Left renal cortex interstitium (tissue), 4 donors: ENCODE results near the gene HEPACAM. TPM values are rescaled to one million over a fixed set of nuclear protein-coding genes. Genes with fewer than 3 reads are reported as not detected.

ENCODE experiments used
- DNase-seq, 4 donors: peaks; one replicate each; pipeline ENCODE4 v3.0.0-alpha.2; 2013; ENCODE audit warnings: low read depth in 4 of 4, low spot score in 2 of 4, missing footprints in 1 of 4
- polyA plus RNA-seq, 4 donors: library from polyadenylated mRNA; unstranded; fragments of 120-200 nt; gene quantifications; one replicate each; pipeline ENCODE4 v1.2.1, GENCODE V29; 2013; ENCODE audit not compliant: insufficient read length in 4 of 4

The HEPACAM gene
- polyA plus RNA-seq, 4 donors, result 1.6 to 3.1 (median 2.5) TPM

DNA sequence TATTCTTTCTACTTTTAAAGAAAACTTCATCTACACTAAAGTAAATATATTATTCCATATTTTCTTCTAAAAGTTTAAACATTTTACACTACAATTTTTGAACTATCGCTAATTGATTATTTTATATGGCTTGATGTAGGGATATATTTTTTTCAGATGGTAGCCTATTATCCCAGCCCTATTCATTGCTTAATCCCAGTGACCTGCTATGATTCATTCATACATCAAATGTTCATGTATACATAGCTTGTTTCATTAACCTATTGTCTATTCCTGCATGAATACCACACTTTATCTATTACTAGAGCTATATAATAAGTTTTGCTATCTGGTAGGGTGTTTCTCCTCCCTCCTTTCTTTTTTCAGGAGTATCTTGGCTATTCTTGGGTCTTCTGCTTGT, 33.2 kb downstream of the HEPACAM start:
- no peak for DNase-seq

DNA sequence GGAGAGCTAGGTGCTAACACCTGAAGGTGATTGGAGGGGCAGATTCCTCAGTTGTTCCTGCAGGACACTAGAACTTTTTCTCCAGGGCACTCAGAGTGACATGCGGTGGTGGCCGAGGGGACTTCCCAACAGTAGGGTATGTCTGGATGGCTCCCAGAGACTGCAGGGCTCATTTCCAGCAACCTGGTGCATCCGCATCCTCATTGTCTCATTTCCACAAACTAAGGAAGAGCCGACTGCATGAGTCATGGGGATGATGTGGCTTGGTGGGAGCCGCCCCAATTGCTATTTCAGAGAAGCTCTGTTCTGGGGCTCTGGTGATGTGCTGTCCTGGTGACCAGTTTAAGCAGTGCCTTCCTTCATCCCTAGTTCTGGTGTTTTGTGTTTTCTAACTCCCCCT, 35.4 kb downstream of the HEPACAM start:
- DNase-seq, result no peak

DNA sequence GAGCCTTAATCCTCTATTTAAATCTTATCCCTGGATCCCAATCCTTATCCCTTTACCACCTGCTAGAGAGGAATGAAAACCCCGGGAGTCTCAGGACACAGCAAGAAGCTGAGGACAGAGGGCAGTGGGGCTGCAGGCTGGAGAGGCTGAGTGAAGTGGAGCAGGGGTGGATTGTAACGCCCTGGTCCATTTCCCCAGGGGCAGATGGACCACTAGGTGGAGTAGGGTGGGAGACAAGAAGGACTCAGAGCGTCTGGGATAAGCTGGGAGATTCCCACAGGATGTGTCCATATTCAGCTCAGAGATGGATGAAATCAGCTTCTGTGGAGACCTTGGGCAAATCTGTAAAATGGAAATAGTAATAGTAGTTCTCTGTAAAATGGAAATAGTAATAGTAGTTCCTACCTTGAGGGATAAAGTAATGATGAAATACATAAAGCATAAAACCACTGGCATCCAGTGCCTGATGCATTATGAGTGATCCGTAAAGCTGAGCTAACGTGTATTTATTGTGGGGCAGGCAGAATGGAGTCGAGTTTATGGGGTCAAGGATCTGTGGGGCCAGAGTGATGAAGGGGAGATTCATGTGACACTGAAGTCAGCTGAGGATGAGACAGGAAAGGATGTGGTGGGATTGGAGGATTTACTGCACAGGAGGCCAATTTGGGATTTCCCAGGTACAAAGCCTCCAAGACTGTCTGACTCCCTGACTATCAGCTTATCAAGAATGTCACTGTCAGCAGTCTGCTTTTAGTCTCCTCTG, 36.3 kb downstream of the HEPACAM start:
- no peak for DNase-seq

DNA sequence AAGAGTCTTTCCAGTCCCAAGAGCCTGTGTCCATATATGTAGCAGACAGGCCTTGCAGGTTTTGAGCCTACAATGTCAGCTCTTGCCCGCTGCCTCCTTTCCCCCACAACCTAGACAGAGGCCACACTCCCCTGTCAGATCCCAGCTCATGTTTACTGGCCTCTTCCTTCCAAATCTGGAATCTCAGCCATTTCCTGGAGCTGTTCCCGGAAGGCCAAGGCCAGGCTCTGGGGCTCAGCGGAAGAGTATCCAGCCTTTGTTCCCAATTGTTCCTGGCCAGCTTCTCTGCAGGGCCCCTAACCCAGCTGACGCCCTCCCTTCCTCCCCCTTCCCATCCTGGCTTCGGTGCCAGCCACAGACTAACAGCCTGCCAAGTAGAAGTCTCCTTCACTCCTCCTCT, 37.1 kb downstream of the HEPACAM start:
- DNase-seq, result no peak

DNA sequence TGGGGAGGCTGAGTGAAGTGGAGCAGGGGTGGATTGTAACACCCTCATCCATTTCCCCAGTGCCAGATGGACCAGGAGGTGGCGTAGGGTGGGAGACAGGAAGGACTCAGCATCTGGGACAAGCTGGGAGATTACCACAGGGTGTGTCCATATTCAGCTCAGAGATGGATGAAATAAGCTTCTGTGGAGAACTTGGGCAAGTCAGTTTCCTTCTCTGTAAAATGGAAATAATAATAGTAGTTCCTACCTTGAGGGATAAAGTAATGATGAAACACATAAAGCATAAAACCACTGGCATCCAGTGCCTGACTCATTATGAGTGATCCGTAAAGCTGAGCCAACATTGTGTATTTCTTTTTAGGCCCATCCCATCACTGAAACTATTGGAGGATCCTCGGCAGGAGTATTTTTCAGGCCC, 37.6 kb downstream of the HEPACAM start:
- DNase-seq, result no peak

DNA sequence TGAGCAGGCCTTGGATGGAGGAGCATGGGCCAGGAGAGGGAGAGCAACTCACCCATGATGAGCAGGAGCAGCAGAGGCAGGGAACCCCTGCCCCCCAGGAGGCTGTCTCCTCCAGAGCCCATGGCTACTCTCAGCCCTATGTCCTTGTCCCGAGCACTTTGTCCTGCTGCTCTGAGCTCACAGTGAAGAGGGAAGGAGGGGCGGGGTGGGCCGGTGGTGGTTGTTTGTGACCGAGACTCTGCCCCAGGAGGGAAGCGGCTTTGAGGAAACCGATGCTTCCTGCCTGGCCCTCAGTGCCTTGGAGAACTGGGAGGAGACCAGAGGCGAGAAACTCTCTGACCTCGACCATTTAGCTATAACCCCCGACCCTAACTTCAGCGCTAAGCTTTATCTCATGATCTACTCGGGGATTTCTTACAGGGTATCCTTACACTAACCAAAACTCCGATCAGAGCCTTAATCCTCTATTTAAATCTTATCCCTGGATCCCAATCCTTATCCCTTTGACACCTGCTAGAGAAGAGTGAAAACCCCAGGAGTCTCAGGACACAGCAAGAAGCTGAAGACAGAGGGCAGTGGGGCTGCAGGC, 38.1 kb downstream of the HEPACAM start, which contains the start of gene ROBO4:
ROBO4 (minus strand) TSS at position 192 of the 589 bp plus-strand sequence; CDS start at position 122, 70 bp downstream.
- no peak for DNase-seq

DNA sequence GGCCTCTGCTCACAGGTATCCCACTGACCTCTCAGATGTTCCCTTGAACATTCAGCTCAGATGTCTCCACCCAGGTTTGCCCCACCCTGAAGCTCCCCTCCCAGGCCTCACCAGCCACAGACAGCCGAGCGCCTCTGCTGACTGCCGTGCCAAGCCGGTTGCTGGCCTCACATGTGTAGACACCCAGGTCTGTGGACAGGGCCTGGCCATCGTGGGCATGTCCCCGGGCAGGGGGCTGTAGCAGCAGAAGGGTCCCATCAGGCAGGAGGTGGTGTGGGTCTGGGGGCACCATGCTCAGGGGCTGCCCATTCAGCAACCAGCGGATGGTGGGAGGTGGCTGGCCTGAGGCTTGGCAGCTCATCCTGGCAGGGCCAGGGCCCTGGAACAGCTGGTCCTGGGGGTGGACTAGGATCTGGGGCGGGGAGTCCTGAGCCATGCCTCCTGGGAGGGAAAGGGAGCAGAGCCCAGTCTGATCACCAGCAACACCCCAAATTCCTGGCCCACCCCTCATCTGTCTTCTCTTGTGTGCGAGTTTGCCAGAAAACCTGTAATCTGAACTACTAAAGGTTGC, 38.9 kb downstream of the HEPACAM start:
- DNase-seq, result no peak

DNA sequence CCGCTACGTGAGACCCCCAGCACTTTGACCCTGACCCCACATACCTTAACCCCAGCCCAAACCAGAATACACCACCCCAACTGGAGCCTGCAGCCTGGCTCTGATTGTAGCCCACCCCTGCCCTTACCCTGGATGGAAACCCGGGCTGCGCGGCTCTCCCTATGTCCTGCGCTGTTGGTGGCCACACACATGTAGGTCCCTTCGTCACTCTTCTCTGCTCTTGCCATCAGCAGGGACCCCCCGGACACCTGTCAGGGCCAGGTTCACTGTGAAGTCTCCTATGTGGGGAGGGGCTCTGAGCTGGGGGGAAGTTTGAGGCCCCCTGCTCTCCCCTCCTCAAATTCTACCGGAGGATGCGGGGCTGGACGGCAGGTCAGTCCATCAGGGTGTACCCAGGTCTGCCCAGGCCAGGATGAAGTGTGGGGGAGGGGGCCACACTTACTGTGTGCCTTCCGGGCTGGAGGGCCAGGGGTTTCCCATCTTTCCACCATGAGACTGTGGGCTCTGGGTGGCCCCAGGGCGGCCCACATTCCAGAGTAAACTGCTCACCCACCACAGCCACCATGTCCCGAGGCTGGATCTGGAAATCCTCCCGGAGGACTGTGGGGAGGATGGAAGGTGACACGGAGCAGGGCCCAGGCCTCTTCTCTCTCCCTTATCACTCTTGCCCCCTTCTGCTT, 39.6 kb downstream of the HEPACAM start:
- no peak for DNase-seq

DNA sequence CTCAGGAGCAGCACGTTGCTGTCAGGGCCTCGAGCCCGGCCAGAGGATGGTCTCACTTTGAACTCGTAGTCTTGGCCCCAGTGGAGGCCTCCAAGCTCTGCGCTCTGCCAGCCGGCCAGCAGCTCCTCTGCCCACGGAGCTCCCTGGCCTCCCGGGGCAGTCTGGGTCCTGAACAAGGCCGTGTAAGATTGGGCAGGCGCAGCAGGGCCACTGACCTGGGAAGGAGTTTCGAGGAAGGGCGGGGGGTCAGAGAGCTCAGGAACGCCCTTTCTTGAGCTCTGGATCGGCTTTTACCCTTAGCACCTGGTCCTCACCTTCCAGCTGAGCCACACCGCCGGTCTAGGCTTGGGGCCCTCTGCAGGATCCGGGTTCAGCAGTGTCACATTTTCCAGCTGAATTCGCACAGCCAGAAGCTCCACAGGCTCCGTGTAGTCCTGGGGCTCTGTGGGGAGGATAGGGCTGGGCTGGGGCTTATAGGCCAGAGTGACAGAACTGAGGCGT, 40.3 kb downstream of the HEPACAM start:
- DNase-seq, result no peak

DNA sequence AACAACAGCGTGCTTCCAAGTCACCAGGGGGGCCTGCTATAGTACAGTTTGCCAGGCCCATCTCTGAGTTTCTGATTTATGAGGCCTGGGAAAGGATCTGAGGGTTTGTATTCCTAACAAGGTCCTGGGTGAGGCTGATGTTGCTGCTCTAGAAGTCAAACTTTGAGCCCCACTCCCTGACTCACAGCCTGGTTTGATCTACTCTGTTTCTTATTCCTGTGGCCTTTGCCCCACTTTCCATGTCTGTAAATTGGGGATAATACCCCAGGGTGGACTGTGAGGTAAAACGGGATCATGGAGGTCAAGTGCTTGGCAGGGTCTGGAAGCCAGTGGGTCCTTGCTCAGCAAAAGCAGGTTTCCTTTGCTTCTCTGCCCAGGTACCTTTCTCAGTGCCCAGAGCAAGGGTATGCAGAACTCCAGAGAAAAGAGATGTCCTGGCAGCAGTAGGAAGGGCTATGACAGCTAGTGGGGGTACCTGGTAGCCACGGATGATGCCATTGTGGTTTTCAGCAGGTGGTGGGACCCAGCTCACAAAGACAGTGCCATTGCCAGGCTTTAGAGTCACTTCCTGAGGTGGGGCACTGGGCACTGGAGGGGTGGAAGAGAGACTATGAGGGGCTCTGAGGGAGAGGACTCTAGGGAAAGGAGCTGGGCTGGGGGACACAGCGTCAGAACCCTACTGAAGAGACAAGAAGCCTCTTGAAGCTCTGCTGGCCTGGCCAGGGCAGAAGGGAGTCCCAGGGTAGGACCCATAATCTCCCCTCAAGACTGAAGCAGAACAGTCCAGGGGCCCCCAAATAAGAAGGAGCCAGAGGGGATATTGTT, 41.0 kb downstream of the HEPACAM start:
- no peak for DNase-seq

DNA sequence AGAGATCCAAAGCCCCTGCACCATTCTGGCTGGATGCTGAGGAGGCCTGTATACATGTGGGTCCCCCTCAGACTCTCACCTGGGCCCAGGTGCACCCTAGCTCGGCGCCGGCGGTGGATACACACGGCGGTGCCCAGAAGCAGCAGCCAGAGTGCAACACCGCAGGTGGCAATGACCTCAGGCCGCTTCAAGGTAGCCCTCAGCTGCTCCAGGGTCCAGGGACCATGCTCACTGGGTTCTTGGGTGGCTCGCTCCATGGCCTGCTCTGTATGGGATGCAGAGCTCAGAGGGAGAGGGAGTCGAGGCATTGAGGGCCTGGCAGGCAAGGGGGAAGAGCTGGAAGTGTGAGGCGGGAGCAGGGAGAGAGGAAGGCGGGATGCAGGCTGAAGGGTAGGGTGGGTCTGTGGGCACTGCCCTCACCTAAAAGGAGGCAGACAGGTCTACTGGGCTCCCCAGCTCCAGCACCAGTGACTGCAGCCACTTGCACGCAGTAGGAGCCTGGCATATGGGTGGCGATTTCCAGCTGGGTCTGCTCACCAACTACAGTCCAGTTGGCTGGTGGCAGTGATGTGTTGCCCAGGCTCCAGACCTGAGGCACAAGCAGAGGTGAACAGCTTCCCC, 42.0 kb downstream of the HEPACAM start:
- DNase-seq, result no peak

DNA sequence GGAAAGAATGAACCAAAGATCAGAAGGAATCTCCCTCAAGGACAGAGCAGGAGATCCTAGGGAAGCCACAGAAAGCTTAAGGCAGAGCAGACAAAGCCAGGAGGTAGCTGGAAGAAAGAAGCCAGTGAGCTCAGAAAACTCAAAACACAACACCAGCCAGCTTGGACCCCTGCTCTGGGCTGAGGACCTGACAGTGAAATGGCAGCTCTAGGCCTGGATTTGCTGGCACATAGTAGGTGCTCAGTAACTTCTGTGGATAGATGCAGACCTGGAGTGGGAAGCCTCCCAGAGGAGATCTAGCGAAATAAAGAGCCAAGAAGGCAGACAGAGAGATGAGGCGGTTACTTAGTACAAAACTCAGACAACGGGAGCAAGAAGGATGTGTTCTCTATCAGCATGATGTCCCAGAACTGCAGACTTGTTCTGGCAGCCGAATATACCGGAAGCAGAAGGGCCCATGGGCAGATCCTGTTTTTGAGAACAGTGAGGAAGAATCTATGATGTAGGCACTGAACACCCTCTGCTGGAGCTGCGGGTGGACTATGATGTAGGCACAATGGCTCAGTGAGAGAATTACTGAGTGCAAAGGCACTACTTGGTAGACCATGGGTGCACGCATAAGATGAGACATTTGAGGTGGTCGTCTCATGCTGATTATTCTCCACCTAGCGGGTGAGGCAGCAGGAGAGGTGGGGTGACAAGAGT, 42.9 kb downstream of the HEPACAM start:
- no peak for DNase-seq

DNA sequence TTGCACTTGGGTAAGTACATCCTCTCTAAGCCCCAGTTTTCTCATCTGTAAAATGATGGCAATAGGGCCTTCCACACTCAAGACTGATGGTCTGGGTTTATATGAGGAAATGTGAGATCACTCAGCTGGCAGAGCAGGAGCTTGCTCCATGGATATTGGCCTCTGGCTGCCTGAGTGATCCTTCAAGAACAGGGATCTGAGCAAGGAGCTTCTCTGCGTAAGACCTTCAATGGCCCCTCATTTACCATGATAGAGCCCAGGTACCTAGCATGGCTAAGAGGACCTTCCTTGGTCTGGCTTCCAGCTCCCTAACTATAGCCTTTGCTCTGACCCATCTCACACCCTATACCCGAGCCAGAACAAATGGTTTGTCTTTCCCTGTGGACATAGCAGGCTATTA, 43.7 kb downstream of the HEPACAM start:
- no peak for DNase-seq

DNA sequence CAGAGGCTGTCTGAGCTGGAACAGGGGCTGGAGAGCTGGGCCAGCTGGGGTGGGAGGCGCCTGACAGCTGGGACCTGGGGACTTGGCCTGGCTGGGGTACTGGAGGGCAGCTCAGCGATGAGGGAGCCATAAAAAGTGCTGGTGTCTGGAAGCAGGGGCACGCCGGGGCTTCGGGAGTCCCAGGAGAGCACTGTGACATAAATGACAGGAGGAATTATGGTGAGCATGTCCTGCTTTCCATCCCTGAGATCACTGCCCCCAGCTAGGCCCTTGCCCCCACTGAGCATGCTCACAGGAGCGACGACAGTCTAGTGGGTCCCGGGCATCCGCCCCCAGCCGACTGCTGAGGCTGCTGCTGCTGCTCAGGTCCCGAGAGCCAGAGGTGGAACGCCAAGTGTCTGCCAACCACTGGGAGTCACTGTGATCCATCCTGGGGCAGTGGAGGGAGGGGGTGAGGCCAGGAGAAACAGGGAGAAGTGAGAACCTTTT, 44.4 kb downstream of the HEPACAM start:
- no peak for DNase-seq

DNA sequence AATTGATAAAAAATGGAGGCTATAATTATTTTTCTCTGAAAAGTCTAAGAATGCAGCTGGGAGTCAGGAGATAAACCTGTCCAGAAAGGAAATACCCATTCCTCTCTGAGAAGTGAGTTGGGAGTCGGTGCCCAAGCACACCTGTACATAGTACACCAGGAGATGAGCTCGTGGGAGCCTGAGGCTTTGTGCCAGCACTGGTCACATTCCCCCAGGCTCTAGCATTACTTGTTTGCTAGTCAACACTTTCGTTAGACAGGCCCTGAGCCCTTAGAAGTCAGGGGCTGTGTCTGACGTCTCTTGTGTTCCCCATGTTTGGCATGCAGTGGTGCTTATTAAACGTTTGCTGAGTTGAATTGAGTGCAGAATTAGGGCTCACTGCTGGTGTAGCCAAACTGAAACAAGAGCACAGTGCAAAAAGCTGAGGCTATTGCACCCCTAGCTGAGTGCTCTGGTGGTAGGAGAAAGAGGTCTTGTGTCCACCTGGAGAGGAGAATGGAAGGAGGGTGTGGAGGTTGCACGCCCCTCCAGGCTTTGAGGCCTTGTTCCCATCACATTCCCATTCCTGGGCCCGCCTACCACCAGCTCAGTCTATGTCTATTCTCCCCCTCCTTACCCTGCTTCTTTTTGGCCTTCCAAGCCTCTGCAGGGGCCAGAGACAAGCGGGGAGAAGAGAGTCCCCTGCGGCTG, 45.0 kb downstream of the HEPACAM start:
- DNase-seq, result no peak

DNA sequence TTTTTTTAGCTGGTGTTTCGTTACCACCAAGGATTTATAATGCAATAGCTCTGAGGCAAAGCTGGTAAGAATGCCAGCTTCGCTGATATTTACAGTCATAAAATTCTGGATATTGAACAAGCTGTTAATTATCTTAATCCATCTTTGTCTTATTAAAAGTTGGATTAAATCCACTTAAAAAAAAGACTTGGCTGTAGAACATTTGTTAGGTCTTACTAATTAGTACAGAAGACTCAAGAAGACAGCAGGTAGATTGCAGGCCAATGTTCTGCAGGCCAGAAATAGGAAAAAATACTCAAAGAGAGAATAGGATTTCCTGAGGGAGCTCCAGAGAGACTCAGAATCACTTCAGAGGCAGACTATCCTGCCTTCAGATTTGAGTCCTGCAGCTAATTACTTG, 45.7 kb downstream of the HEPACAM start:
- DNase-seq, result no peak

DNA sequence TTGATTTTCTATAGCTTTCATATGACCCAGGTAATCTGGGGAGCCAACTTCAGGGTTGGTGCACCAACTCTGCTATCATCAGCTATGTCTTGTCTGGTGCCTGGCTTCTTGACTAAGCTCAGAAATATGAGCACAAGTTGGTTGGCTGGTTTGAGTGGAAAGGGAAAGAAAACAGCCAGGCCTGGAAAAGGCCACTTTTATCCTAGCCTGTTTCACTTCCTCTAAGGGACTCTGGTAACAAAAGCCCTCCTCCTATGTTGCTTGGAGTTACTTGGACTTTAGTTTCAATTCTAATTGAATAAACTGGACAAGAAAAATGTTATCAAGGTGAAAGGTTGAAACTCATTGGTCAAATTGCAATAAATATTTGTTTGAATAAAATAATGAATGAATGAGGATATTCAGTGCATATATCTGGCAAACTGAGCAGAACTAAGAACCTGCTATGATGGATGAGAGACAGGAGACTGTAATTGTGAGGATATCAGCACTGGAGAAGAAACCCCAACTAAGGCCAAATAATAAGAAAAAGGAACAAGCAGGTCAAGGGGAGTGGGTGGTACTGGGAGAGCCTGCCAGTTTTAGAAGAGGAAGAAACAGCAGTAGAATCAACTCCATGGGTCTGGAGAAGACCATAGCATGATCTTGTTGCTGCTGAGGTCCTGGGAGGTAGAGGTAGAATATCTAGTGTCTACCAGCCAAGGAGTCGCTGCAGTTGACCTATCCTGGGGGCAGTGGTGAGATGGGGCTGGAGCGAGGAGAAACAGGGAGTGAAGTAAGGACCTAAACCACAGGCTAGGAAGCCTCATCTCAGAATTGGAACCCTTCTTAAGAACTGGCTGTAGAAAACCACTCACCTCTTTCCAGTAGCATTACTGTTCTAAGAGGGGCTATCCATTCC, 46.4 kb downstream of the HEPACAM start:
- no peak for DNase-seq

DNA sequence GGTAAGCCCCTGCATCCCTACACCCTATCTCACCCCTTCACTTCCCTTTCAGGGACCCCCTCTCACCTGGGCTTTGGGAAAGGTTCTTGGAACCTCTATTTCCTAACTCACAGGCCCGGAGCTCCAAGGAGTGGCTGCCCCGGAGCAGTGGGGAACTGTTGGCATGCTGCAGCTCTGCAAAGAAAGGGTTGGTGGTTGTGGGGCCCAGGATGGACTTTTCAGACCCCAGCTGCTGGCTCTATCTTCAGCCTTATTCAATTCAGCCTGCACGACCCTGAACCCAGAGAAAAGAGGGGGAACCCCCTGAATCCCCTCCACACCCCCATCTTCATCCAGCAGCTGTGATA, 48.2 kb downstream of the HEPACAM start:
- no peak for DNase-seq
